NCI-H2227 (cell line): ENCODE measurements around the gene PZP.
"Not testable (repeated sequence)": the region's sequence is repeated elsewhere in the genome, so short reads cannot be mapped to it uniquely, and the experiment has no call there.

Source experiments
- DNase-seq: peaks from one replicate; lab custom pipeline; 2025; ENCODE audit not compliant: unreplicated experiment; lab: John Stamatoyannopoulos, UW

Gene PZP

GRCh38 chr12:9184276-9184675, 23.9 kb downstream of the PZP start:
- DNase-seq, result no peak

GRCh38 chr12:9180810-9181209, 27.4 kb downstream of the PZP start:
- no peak for DNase-seq

- no peak for DNase-seq
Observed at GRCh38 chr12:9179781-9180180, 28.4 kb downstream of the PZP start.

- DNase-seq, result no peak
Observed at GRCh38 chr12:9169979-9170634, 38.1 kb downstream of the PZP start.

GRCh38 chr12:9167345-9167744, 40.9 kb downstream of the PZP start:
- DNase-seq, result not testable (repeated sequence)

- DNase-seq, result no peak
Observed at GRCh38 chr12:9163392-9163791, 44.8 kb downstream of the PZP start.

GRCh38 chr12:9156119-9156518, 52.1 kb downstream of the PZP start:
- no peak for DNase-seq

- DNase-seq, result no peak
Observed at GRCh38 chr12:9149372-9149771, 58.8 kb downstream of the PZP start.

GRCh38 chr12:9148926-9149325, 59.3 kb downstream of the PZP start:
- no peak for DNase-seq

GRCh38 chr12:9147461-9147860, 60.7 kb downstream of the PZP start:
- no peak for DNase-seq

GRCh38 chr12:9144730-9145106, 63.5 kb downstream of the PZP start:
- DNase-seq, result no peak

GRCh38 chr12:9143929-9144729, 64.1 kb downstream of the PZP start:
- DNase-seq, result no peak

GRCh38 chr12:9143137-9143536, 65.1 kb downstream of the PZP start:
- no peak for DNase-seq

- not testable (repeated sequence) for DNase-seq
Observed at GRCh38 chr12:9139588-9140290, 68.5 kb downstream of the PZP start.

GRCh38 chr12:9135903-9136310, 72.3 kb downstream of the PZP start:
- DNase-seq, result no peak

GRCh38 chr12:9134981-9135628, 73.1 kb downstream of the PZP start:
- no peak for DNase-seq

- DNase-seq, result no peak
Observed at GRCh38 chr12:9133216-9133916, 74.8 kb downstream of the PZP start.

GRCh38 chr12:9132008-9132535, 76.1 kb downstream of the PZP start:
- DNase-seq, result no peak

GRCh38 chr12:9130244-9130643, 78.0 kb downstream of the PZP start:
- DNase-seq, result no peak

GRCh38 chr12:9127936-9128663, 80.1 kb downstream of the PZP start:
- DNase-seq, result no peak
